Natural killer cell (primary cell): ENCODE data around the gene HS3ST3A1. TPM values are rescaled to one million over a fixed set of nuclear protein-coding genes. Genes with fewer than 3 reads are reported as not detected.

Experiments used
- ATAC-seq, 3 donors: fragments of 150-1000 bp in 2 of 3; fragments of 200-7000 bp in 1 of 3; cut with Tn5 transposase; 1 replicate in 1 of 3; 2 replicates in 2 of 3; pipeline ENCODE4 v1.10.0; 2021; ENCODE audit warnings: mild to moderate bottlenecking in 2 of 3, moderate library complexity in 2 of 3
- DNase-seq, 2 donors: peaks; one replicate each; pipeline versions ENCODE4 v3.0.0 to v3.0.0-alpha.2; 2013 to 2021; ENCODE audit warnings: mixed read lengths in 1 of 2
- H3K27ac ChIP-seq: one replicate; pipeline ENCODE4 v1.5.1; 2013; ENCODE audit warnings: mild to moderate bottlenecking, low read length
- H3K27me3 ChIP-seq: one replicate; pipeline ENCODE4 v1.6.1; 2013; ENCODE audit warnings: low read length; ENCODE audit not compliant: control insufficient read depth, insufficient read depth
- H3K36me3 ChIP-seq: one replicate; pipeline ENCODE4 v1.6.1; 2013; ENCODE audit warnings: low read length; ENCODE audit not compliant: control insufficient read depth, insufficient read depth
- H3K4me1 ChIP-seq: one replicate; pipeline ENCODE4 v1.6.1; 2013; ENCODE audit warnings: low read length; ENCODE audit not compliant: control insufficient read depth, insufficient read depth
- H3K4me3 ChIP-seq: one replicate; pipeline ENCODE4 v1.5.1; 2013; ENCODE audit warnings: low read length
- H3K9me3 ChIP-seq: one replicate; pipeline ENCODE4 v1.6.1; 2013; ENCODE audit warnings: low read length; ENCODE audit not compliant: control insufficient read depth, insufficient read depth
- H3K27ac Mint-ChIP-seq, 2 donors: one replicate each; pipeline ENCODE4 v1.8.0; 2022; ENCODE audit warnings: mild to moderate bottlenecking in 2 of 2, mixed read lengths in 2 of 2, moderate library complexity in 1 of 2
- H3K27me3 Mint-ChIP-seq, 2 donors: one replicate each; pipeline ENCODE4 v1.8.0; 2022; ENCODE audit warnings: low read depth in 2 of 2, mixed read lengths in 2 of 2
- H3K36me3 Mint-ChIP-seq: one replicate; pipeline ENCODE4 v1.8.0; 2022; ENCODE audit warnings: mixed read lengths
- H3K4me1 Mint-ChIP-seq, 2 donors: one replicate each; pipeline ENCODE4 v1.8.0; 2022; ENCODE audit warnings: mixed read lengths in 2 of 2
- H3K4me3 Mint-ChIP-seq: one replicate; pipeline ENCODE4 v1.8.0; 2022; ENCODE audit warnings: mild to moderate bottlenecking, moderate library complexity, mixed read lengths
- H3K9me3 Mint-ChIP-seq, 2 donors: one replicate each; pipeline ENCODE4 v1.8.0; 2022; ENCODE audit warnings: mixed read lengths in 2 of 2
- WGBS: methylation state at CpG from one replicate; pipeline ENCODE4 v1.1.7; 2013; ENCODE audit warnings: missing lambda C conversion rate; ENCODE audit not compliant: insufficient coverage; 5-methylcytosine and 5-hydroxymethylcytosine counted together
- intact Hi-C: fragments of 100-400 bp; cut with micrococcal nuclease; formaldehyde crosslinking; loops from one replicate; pipeline ENCODE4 v1.14.2; 2022
- total RNA-seq, 4 donors: library from RNA; stranded (reverse); fragments of 120-200 nt in 1 of 4; gene quantifications; one replicate each; pipeline versions ENCODE4 v1.2.3 to v1.2.4, GENCODE V29; 2013 to 2022
- TF ChIP-seq, protein P1 (sequence below): fragments of 200-600 bp; IDR thresholded peaks from one replicate; pipeline ENCODE4 v1.8.0; 2022; ENCODE audit warnings: antibody characterized with exemption

HS3ST3A1 gene
- total RNA-seq, 3 donors from 2014 or later (not counting 1 experiment from before 2014, with no cell fraction given), result 1.6 to 2.5 TPM; not detected in 1

DNA sequence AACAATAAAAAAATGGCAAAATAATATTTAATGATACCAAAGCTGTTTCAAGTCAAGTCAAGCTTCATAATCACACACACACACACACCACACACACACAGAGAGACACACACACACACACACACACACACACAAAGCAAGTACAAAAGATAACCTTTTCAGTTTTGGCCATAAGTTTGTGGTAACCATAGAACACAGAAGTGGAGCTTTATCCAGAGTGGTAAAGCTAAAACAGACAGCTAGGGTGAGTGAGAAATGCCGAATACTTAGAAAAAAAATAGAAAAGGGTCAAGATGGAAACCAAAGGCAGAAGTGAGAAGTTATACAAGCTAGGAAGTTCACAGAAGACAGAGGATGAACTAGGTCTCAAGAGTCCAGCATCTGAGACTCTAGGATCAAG lies 79.0 kb downstream of the HS3ST3A1 start:
- Histone ChIP-seq H3K4me3 (no peak overlapping the region), H3K36me3 (no peaks in the 10 kb centered on the region), H3K27me3 (no peaks in the 10 kb centered on the region), H3K4me1 (no peaks in the 10 kb centered on the region), H3K9me3 (no peaks in the 10 kb centered on the region), H3K27ac (no peak overlapping the region)
- Mint-ChIP-seq H3K4me3 (no peak overlapping the region), H3K27ac (no peak overlapping the region), H3K4me1 (no peaks in the 10 kb centered on the region), H3K36me3 (no peaks in the 10 kb centered on the region), H3K9me3 (no peaks in the 10 kb centered on the region), H3K27me3 (peaks cover 0 to 15% of the 10 kb centered on the region in 2 donors)
- intact Hi-C loops, result no loop called here
- 93% methylated on average over 1 of the region's 1 CpG for WGBS
- ATAC-seq (no peak), DNase-seq (no peak)
- TF ChIP-seq, protein P1, sequence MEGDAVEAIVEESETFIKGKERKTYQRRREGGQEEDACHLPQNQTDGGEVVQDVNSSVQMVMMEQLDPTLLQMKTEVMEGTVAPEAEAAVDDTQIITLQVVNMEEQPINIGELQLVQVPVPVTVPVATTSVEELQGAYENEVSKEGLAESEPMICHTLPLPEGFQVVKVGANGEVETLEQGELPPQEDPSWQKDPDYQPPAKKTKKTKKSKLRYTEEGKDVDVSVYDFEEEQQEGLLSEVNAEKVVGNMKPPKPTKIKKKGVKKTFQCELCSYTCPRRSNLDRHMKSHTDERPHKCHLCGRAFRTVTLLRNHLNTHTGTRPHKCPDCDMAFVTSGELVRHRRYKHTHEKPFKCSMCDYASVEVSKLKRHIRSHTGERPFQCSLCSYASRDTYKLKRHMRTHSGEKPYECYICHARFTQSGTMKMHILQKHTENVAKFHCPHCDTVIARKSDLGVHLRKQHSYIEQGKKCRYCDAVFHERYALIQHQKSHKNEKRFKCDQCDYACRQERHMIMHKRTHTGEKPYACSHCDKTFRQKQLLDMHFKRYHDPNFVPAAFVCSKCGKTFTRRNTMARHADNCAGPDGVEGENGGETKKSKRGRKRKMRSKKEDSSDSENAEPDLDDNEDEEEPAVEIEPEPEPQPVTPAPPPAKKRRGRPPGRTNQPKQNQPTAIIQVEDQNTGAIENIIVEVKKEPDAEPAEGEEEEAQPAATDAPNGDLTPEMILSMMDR, result no peak

DNA sequence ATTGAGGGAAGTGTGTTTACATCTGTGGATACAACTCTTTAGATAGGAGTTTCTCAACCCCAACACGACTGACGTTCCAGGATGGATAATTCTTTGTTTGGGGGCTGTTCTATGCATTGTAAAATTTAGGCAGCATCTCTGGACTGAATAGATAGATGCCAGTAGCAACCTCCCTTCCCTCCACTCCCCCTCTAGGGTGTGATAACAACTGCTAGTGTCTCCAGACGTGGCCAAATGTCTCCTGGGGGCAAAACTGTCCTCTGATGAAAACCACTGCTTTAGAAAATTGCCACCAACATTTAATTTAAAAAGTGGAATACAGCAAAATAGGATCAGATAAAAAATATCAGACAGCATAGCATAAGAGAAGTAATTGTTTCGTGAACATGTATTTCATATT lies 79.9 kb downstream of the HS3ST3A1 start:
- H3K9me3 Mint-ChIP-seq, result no peaks in the 10 kb centered on the region

DNA sequence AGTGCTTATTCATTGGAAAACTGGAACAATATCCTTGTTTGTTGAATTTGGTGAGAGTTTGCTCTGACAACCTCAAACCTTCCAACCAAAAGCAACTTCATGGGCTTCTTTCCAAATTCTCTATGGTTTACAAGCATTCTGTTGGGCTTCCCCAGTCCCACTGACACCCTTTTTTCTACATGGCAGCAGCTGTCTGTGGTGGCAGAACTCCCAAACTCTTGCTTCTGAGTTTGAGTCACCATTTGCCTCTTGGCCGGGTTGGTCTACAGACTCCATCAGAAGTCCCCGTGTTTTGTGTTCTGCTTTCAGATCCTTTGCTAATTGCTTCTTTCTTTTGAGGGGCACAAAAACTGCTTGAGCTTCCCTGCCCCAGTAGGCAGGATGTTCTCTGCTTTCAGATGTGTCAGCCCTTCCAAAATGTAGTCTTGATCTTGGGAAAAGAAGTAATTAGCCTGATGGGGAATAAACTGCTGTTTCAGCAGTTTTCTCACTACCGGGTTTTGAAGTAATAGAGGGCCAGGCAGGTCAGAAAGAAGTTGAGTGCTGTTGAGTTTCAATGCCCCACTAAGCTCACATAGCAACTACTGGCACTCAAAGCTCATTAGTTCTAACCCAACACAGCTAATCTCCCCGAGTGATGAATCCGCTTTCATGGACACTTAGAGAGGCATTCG lies 80.7 kb downstream of the HS3ST3A1 start:
- TF ChIP-seq, protein P1, result no peak
- Histone ChIP-seq H3K9me3 (no peaks in the 10 kb centered on the region), H3K36me3 (no peaks in the 10 kb centered on the region), H3K27ac (no peak overlapping the region), H3K4me1 (no peaks in the 10 kb centered on the region), H3K4me3 (no peak overlapping the region), H3K27me3 (no peaks in the 10 kb centered on the region)
- no peak for ATAC-seq
- no peaks in the 10 kb centered on the region for H3K9me3 Mint-ChIP-seq
- no peak overlapping the region for H3K4me3 Mint-ChIP-seq
- intact Hi-C loops, result no loop called here
- 86% methylated on average over 6 of the region's 6 CpGs for WGBS
- H3K27me3 Mint-ChIP-seq, result peaks cover 0 to 15% of the 10 kb centered on the region in 2 donors
- no peaks in the 10 kb centered on the region for H3K4me1 Mint-ChIP-seq
- H3K36me3 Mint-ChIP-seq, result no peaks in the 10 kb centered on the region
- no peak for DNase-seq
- no peak overlapping the region for H3K27ac Mint-ChIP-seq

More for the DNA sequence above, 79.9 kb downstream of the HS3ST3A1 start:
- ATAC-seq, result no peak
- WGBS, result no CpG with 5 or more reads among the region's 4 CpGs
- Histone ChIP-seq H3K27me3 (no peaks in the 10 kb centered on the region), H3K9me3 (no peaks in the 10 kb centered on the region), H3K27ac (no peak overlapping the region), H3K36me3 (no peaks in the 10 kb centered on the region), H3K4me3 (no peak overlapping the region), H3K4me1 (no peaks in the 10 kb centered on the region)
- H3K36me3 Mint-ChIP-seq, result no peaks in the 10 kb centered on the region
- H3K4me3 Mint-ChIP-seq, result no peak overlapping the region
- H3K27me3 Mint-ChIP-seq, result peaks cover 0 to 15% of the 10 kb centered on the region in 2 donors
- H3K27ac Mint-ChIP-seq, result no peak overlapping the region
- no peak for DNase-seq
- TF ChIP-seq, protein P1, result no peak
- intact Hi-C loops, result no loop called here
- H3K4me1 Mint-ChIP-seq, result no peaks in the 10 kb centered on the region
